Measurements from ENCODE around the gene RC3H1.

GRCh38 chr1:173954179-173954578 lies 68.0 kb downstream of the RC3H1 start:
- TF ChIP-seq CTCF (IDR thresholded peaks at IDR 0.05): no peak
- TF ChIP-seq EZH2phosphoT487 (IDR thresholded peaks at IDR 0.05): no peak
- TF ChIP-seq EZH2 (IDR thresholded peaks at IDR 0.05): no peak

Data from neural progenitor cell (in vitro differentiated cells).